PC-9 (cell line): ENCODE results near the gene ARID3B. TPM values are rescaled to one million over a fixed set of nuclear protein-coding genes. Genes with fewer than 3 reads are reported as not detected.

Source experiments
- BruUV-seq: library from RNA; stranded (reverse); fragments of 400-500 nt; replicated peaks from 2 replicates; lab custom pipeline; 2021; lab: Mats Ljungman, UMichigan
- CTCF ChIA-PET: fragments of 300-600 bp; sonication (Branson Sonifier 250); formaldehyde crosslinking; loops from one replicate; lab custom pipeline; 2022; ENCODE audit warnings: antibody characterized with exemption; lab: Charles Lee
- POLR2A ChIA-PET: fragments of 300-600 bp; sonication (Branson Sonifier 250); formaldehyde crosslinking; loops from one replicate; lab custom pipeline; 2022; ENCODE audit warnings: antibody characterized with exemption; ENCODE audit not compliant: unreplicated experiment; lab: Charles Lee
- DNase-seq, 2 experiments: peaks; one replicate each; pipeline versions ENCODE4 v3.0.0 to v3.0.0-alpha.2; 2015 to 2022; ENCODE audit warnings: mixed read lengths in 1 of 2
- H2AFZ ChIP-seq: fragments of 200-600 bp; sonication (generic); 2 replicates; pipeline ENCODE4 v1.8.1; 2017; ENCODE audit warnings: antibody characterized with exemption
- H3F3A ChIP-seq: fragments of 200-600 bp; sonication (generic); 2 replicates; pipeline ENCODE4 v1.8.1; 2017; ENCODE audit warnings: antibody characterized with exemption, mild to moderate bottlenecking, low read depth; ENCODE audit not compliant: insufficient read depth
- H3K27ac ChIP-seq: fragments of 200-600 bp; sonication (generic); 2 replicates; pipeline ENCODE4 v1.6.1; 2016; ENCODE audit warnings: mixed run types
- H3K27me3 ChIP-seq: fragments of 200-600 bp; sonication (generic); 2 replicates; pipeline ENCODE4 v1.6.1; 2016; ENCODE audit warnings: low read depth, mixed run types; ENCODE audit not compliant: insufficient read depth
- H3K36me3 ChIP-seq: fragments of 200-600 bp; sonication (generic); 2 replicates; pipeline ENCODE4 v1.6.1; 2016; ENCODE audit warnings: low read depth, mixed run types
- H3K4me1 ChIP-seq: fragments of 200-600 bp; sonication (generic); replicated peaks from 2 replicates; pipeline ENCODE4 v1.6.1; 2016; ENCODE audit warnings: mixed run types; ENCODE audit not compliant: insufficient read depth
- H3K4me2 ChIP-seq: fragments of 200-600 bp; sonication (generic); 2 replicates; pipeline ENCODE4 v1.6.1; 2017; ENCODE audit warnings: mixed run types
- H3K4me3 ChIP-seq: fragments of 200-600 bp; sonication (generic); 2 replicates; pipeline ENCODE4 v1.6.1; 2016; ENCODE audit warnings: mixed run types
- H3K79me2 ChIP-seq: fragments of 200-600 bp; sonication (generic); 2 replicates; pipeline ENCODE4 v1.6.1; 2017; ENCODE audit warnings: low read depth, mixed run types
- H3K9me2 ChIP-seq: fragments of 200-600 bp; sonication (generic); 2 replicates; pipeline ENCODE4 v1.8.1; 2017; ENCODE audit warnings: mild to moderate bottlenecking; ENCODE audit not compliant: insufficient read depth
- H3K9me3 ChIP-seq: fragments of 200-600 bp; sonication (generic); 2 replicates; pipeline ENCODE4 v1.8.1; 2016; ENCODE audit warnings: low read depth; ENCODE audit not compliant: insufficient read depth
- H4K20me1 ChIP-seq: fragments of 200-600 bp; sonication (generic); 2 replicates; pipeline ENCODE4 v1.8.1; 2017; ENCODE audit not compliant: insufficient read depth
- CTCF ChIP-seq: fragments of 200-600 bp; sonication (generic); conservative IDR thresholded peaks from 2 replicates; pipeline ENCODE4 v1.6.1; 2017; ENCODE audit warnings: mixed run types, antibody characterized with exemption, mild to moderate bottlenecking, moderate library complexity
- EZH2 ChIP-seq: fragments of 200-600 bp; sonication (generic); IDR thresholded peaks from 2 replicates; pipeline ENCODE4 v1.8.0; 2017; ENCODE audit warnings: antibody characterized with exemption, low read depth
- intact Hi-C: fragments of 100-400 bp; cut with micrococcal nuclease; formaldehyde crosslinking; loops from one replicate; pipeline ENCODE4 v1.10.0; 2022; ENCODE audit not compliant: unreplicated experiment
- total RNA-seq: library from RNA; stranded (reverse); gene quantifications from 2 replicates; pipeline ENCODE4 v1.2.3, GENCODE V29; 2021

Gene ARID3B
- total RNA-seq, 1 experiment from 2014 or later, result 9.6 TPM

- H4K20me1 ChIP-seq, result peaks cover 21% of the 10 kb centered on the region
- no peaks in the 10 kb centered on the region for H3K27me3 ChIP-seq
- H3K79me2 ChIP-seq, result peaks cover 42% of the 10 kb centered on the region
- H3F3A ChIP-seq, result peaks cover 13% of the 10 kb centered on the region
- peaks cover 13% of the 10 kb centered on the region for H3K4me1 ChIP-seq
- peak overlapping the region; percentile 88 for H2AFZ ChIP-seq
- BruUV-seq, result TSS peak; percentile 94
- peak overlapping the region; percentile 52 for H3K27ac ChIP-seq
- ChIA-PET CTCF (interaction anchor here (0.6 kb wide), 1 partner anchor 48 kb away, joined by 3 read pairs; no protein-coding TSS in a partner anchor), POLR2A (interaction anchor here (0.6 to 0.7 kb wide), 4 partner anchors 8 to 1914 kb away, joined by 3 to 6 read pairs (median 4); no protein-coding TSS in a partner anchor)
- intact Hi-C loops, result loop anchor here (1.0 to 5.0 kb wide), 5 partner anchors 9 to 165 kb away; partner anchors contain the start of gene CLK3
- no peaks in the 10 kb centered on the region for H3K36me3 ChIP-seq
- no peaks in the 10 kb centered on the region for H3K9me3 ChIP-seq
- no peak for TF ChIP-seq EZH2
- no peak for TF ChIP-seq CTCF
- peak overlapping the region; percentile 99 for H3K4me2 ChIP-seq
- H3K4me3 ChIP-seq, result peak overlapping the region; percentile 68
- DNase-seq, result no peak
- no peaks in the 10 kb centered on the region for H3K9me2 ChIP-seq
Measured at GRCh38 chr15:74540161-74540760, 759 bp upstream of the ARID3B start.

GRCh38 chr15:74541494-74542165, 610 bp downstream of the ARID3B start:
- Histone ChIP-seq H3K36me3 (no peaks in the 10 kb centered on the region), H3K4me3 (peak overlapping the region; percentile 98), H4K20me1 (peaks cover 32% of the 10 kb centered on the region), H2AFZ (peak overlapping the region; percentile 99), H3F3A (peaks cover 24% of the 10 kb centered on the region), H3K27ac (no peak overlapping the region), H3K9me3 (no peaks in the 10 kb centered on the region), H3K9me2 (no peaks in the 10 kb centered on the region), H3K79me2 (peaks cover 44% of the 10 kb centered on the region), H3K4me2 (peak overlapping the region; percentile 89), H3K27me3 (no peaks in the 10 kb centered on the region), H3K4me1 (peaks cover 17% of the 10 kb centered on the region)
- DNase-seq, result peak in 1 of 2 experiments; percentile 59
- intact Hi-C loops, result loop anchor here (1.0 to 5.0 kb wide), 4 partner anchors 46 to 167 kb away; partner anchors contain the start of genes CLK3 and UBL7
- TF ChIP-seq EZH2, result no peak
- TF ChIP-seq CTCF, result no peak
- POLR2A ChIA-PET, result no interaction called here
- no TSS peak for BruUV-seq
- CTCF ChIA-PET, result no interaction called here

GRCh38 chr15:74542166-74543042, 1.4 kb downstream of the ARID3B start:
- intact Hi-C loops, result loop anchor here (5.0 kb wide), 1 partner anchor 45 kb away; no protein-coding TSS in a partner anchor

More at GRCh38 chr15:74542166-74543042, 1.4 kb downstream of the ARID3B start:
- H3K9me2 ChIP-seq, result no peaks in the 10 kb centered on the region
- no peak overlapping the region for H3K27ac ChIP-seq
- ChIA-PET POLR2A (interaction anchor here (0.6 kb wide), 1 partner anchor 892 kb away, joined by 10 read pairs; no protein-coding TSS in a partner anchor), CTCF (no interaction called here)
- H3K4me1 ChIP-seq, result peaks cover 20% of the 10 kb centered on the region
- TSS peak; percentile 37 for BruUV-seq
- peak overlapping the region; percentile 98 for H3K4me3 ChIP-seq
- H3F3A ChIP-seq, result peaks cover 26% of the 10 kb centered on the region
- no peaks in the 10 kb centered on the region for H3K27me3 ChIP-seq
- H4K20me1 ChIP-seq, result peaks cover 37% of the 10 kb centered on the region
- H2AFZ ChIP-seq, result no peak overlapping the region
- TF ChIP-seq EZH2 (no peak), CTCF (no peak)
- no peaks in the 10 kb centered on the region for H3K36me3 ChIP-seq
- no peaks in the 10 kb centered on the region for H3K9me3 ChIP-seq
- H3K79me2 ChIP-seq, result peaks cover 48% of the 10 kb centered on the region
- H3K4me2 ChIP-seq, result peak overlapping the region; percentile 89
- no peak for DNase-seq
